ENCODE results near the gene DMBX1. TPM values are rescaled to one million over a fixed set of nuclear protein-coding genes. Genes with fewer than 3 reads are reported as not detected.

The DMBX1 gene
- polyA plus RNA-seq, 4 donors: 0.01 TPM; not detected in 3

- Histone ChIP-seq H3K4me3 (ENCODE audit: low read depth in 1 of 3, low read length in 3 of 3) (no peak overlapping the region), H3K9me3 (ENCODE audit: control insufficient read depth in 2 of 2, insufficient read depth in 1 of 2, low read depth in 1 of 2, low read length in 1 of 2) (no peaks in the 10 kb centered on the region), H3K36me3 (ENCODE audit: control insufficient read depth in 3 of 3, insufficient read depth in 2 of 3, low read depth in 1 of 3, low read length in 3 of 3) (no peaks in the 10 kb centered on the region), H3K27ac (ENCODE audit: low read depth in 1 of 3, low read length in 2 of 3) (no peak overlapping the region), H3K4me1 (ENCODE audit: control insufficient read depth in 3 of 3, insufficient read depth in 2 of 3, low read depth in 1 of 3, low read length in 2 of 3) (no peaks in the 10 kb centered on the region), H3K27me3 (ENCODE audit: control insufficient read depth in 3 of 3, insufficient read depth in 3 of 3, low read length in 3 of 3) (peaks cover 0 to 14% (median 0%) of the 10 kb centered on the region in 3 donors)
- FAIRE-seq (no peak), DNase-seq (no peak)
- 71 to 77% (median 77%) methylated on average over 8 of the region's 8 CpGs for WGBS, 3 donors
Observed at GRCh38 chr1:46510998-46511365, 21.3 kb downstream of the DMBX1 start.

DNA sequence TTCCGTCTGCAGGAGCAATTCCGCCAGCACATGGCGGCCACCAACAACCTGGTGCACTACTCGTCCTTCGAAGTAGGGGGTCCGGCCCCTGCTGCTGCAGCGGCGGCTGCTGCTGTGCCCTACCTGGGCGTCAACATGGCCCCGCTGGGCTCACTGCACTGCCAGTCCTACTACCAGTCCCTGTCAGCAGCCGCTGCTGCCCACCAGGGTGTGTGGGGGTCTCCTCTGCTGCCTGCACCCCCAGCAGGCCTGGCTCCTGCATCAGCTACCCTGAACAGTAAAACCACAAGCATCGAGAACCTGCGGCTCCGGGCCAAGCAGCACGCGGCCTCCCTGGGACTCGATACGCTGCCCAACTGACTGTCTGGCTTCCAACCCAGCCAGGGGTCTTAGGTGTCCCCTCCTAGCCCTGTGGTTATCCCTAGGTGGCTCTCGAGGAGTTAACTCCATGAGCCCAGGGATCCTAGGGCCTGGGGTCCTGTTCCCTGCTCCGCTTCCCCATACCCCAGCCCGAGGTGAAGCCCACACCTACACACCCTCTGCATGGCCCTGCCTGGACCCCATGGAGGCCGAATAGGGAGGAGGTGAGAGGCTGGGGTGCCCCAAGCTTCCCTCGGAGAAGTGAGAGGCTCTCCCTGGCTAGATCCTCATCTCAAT lies 22.6 kb downstream of the DMBX1 start:
- DNase-seq (no peak), FAIRE-seq (no peak)
- Histone ChIP-seq H3K9me3 (ENCODE audit: control insufficient read depth in 2 of 2, insufficient read depth in 1 of 2, low read depth in 1 of 2, low read length in 1 of 2) (no peaks in the 10 kb centered on the region), H3K36me3 (ENCODE audit: control insufficient read depth in 3 of 3, insufficient read depth in 2 of 3, low read depth in 1 of 3, low read length in 3 of 3) (no peaks in the 10 kb centered on the region), H3K4me1 (ENCODE audit: control insufficient read depth in 3 of 3, insufficient read depth in 2 of 3, low read depth in 1 of 3, low read length in 2 of 3) (peaks cover 0 to 7% (median 0%) of the 10 kb centered on the region in 3 donors), H3K27me3 (ENCODE audit: control insufficient read depth in 3 of 3, insufficient read depth in 3 of 3, low read length in 3 of 3) (peaks cover 0 to 10% (median 0%) of the 10 kb centered on the region in 3 donors), H3K27ac (ENCODE audit: low read depth in 1 of 3, low read length in 2 of 3) (no peak overlapping the region), H3K4me3 (ENCODE audit: low read depth in 1 of 3, low read length in 3 of 3) (no peak overlapping the region)
- WGBS, 3 donors: 82 to 90% (median 87%) methylated on average over 22 to 23 of the region's 23 CpGs

- DNase-seq (no peak), FAIRE-seq (no peak)
- no peaks in the 10 kb centered on the region for H3K36me3 ChIP-seq (ENCODE audit: control insufficient read depth in 3 of 3, insufficient read depth in 2 of 3, low read depth in 1 of 3, low read length in 3 of 3)
- no peak overlapping the region for H3K4me3 ChIP-seq (ENCODE audit: low read depth in 1 of 3, low read length in 3 of 3)
- WGBS, 3 donors: 45 to 86% (median 75%) methylated on average over 6 of the region's 6 CpGs
- peaks cover 0 to 12% (median 0%) of the 10 kb centered on the region in 3 donors for H3K4me1 ChIP-seq (ENCODE audit: control insufficient read depth in 3 of 3, insufficient read depth in 2 of 3, low read depth in 1 of 3, low read length in 2 of 3)
- H3K27me3 ChIP-seq (ENCODE audit: control insufficient read depth in 3 of 3, insufficient read depth in 3 of 3, low read length in 3 of 3): peaks cover 0 to 10% (median 0%) of the 10 kb centered on the region in 3 donors
- no peaks in the 10 kb centered on the region for H3K9me3 ChIP-seq (ENCODE audit: control insufficient read depth in 2 of 2, insufficient read depth in 1 of 2, low read depth in 1 of 2, low read length in 1 of 2)
- no peak overlapping the region for H3K27ac ChIP-seq (ENCODE audit: low read depth in 1 of 3, low read length in 2 of 3)
Observed at GRCh38 chr1:46512792-46513190, 23.2 kb downstream of the DMBX1 start.

GRCh38 chr1:46513536-46513935 lies 23.9 kb downstream of the DMBX1 start:
- WGBS, 3 donors: 63 to 72% (median 72%) methylated on average over 5 of the region's 5 CpGs
- H3K36me3 ChIP-seq (ENCODE audit: control insufficient read depth in 3 of 3, insufficient read depth in 2 of 3, low read depth in 1 of 3, low read length in 3 of 3): no peaks in the 10 kb centered on the region
- H3K27me3 ChIP-seq (ENCODE audit: control insufficient read depth in 3 of 3, insufficient read depth in 3 of 3, low read length in 3 of 3): peaks cover 0 to 10% (median 0%) of the 10 kb centered on the region in 3 donors

GRCh38 chr1:46515576-46515975 lies 25.9 kb downstream of the DMBX1 start:
- Histone ChIP-seq H3K4me3 (ENCODE audit: low read depth in 1 of 3, low read length in 3 of 3) (no peak overlapping the region), H3K27ac (ENCODE audit: low read depth in 1 of 3, low read length in 2 of 3) (no peak overlapping the region), H3K9me3 (ENCODE audit: control insufficient read depth in 2 of 2, insufficient read depth in 1 of 2, low read depth in 1 of 2, low read length in 1 of 2) (no peaks in the 10 kb centered on the region), H3K36me3 (ENCODE audit: control insufficient read depth in 3 of 3, insufficient read depth in 2 of 3, low read depth in 1 of 3, low read length in 3 of 3) (no peaks in the 10 kb centered on the region), H3K4me1 (ENCODE audit: control insufficient read depth in 3 of 3, insufficient read depth in 2 of 3, low read depth in 1 of 3, low read length in 2 of 3) (peaks cover 0 to 18% (median 0%) of the 10 kb centered on the region in 3 donors), H3K27me3 (ENCODE audit: control insufficient read depth in 3 of 3, insufficient read depth in 3 of 3, low read length in 3 of 3) (peaks cover 0 to 10% (median 0%) of the 10 kb centered on the region in 3 donors)
- DNase-seq: no peak
- 90 to 94% (median 92%) methylated on average over 6 of the region's 6 CpGs for WGBS, 3 donors
- FAIRE-seq: no peak

More at GRCh38 chr1:46513536-46513935, 23.9 kb downstream of the DMBX1 start:
- Histone ChIP-seq H3K4me1 (ENCODE audit: control insufficient read depth in 3 of 3, insufficient read depth in 2 of 3, low read depth in 1 of 3, low read length in 2 of 3) (peaks cover 0 to 18% (median 0%) of the 10 kb centered on the region in 3 donors), H3K4me3 (ENCODE audit: low read depth in 1 of 3, low read length in 3 of 3) (no peak overlapping the region), H3K27ac (ENCODE audit: low read depth in 1 of 3, low read length in 2 of 3) (no peak overlapping the region), H3K9me3 (ENCODE audit: control insufficient read depth in 2 of 2, insufficient read depth in 1 of 2, low read depth in 1 of 2, low read length in 1 of 2) (no peaks in the 10 kb centered on the region)
- DNase-seq (no peak), FAIRE-seq (no peak)

GRCh38 chr1:46516200-46516950 lies 26.7 kb downstream of the DMBX1 start:
- DNase-seq: no peak
- Histone ChIP-seq H3K27ac (ENCODE audit: low read depth in 1 of 3, low read length in 2 of 3) (peak overlapping the region in 1 of 3 donors; percentile 78), H3K27me3 (ENCODE audit: control insufficient read depth in 3 of 3, insufficient read depth in 3 of 3, low read length in 3 of 3) (peaks cover 0 to 10% (median 0%) of the 10 kb centered on the region in 3 donors), H3K9me3 (ENCODE audit: control insufficient read depth in 2 of 2, insufficient read depth in 1 of 2, low read depth in 1 of 2, low read length in 1 of 2) (no peaks in the 10 kb centered on the region), H3K4me1 (ENCODE audit: control insufficient read depth in 3 of 3, insufficient read depth in 2 of 3, low read depth in 1 of 3, low read length in 2 of 3) (peaks cover 0 to 18% (median 0%) of the 10 kb centered on the region in 3 donors), H3K4me3 (ENCODE audit: low read depth in 1 of 3, low read length in 3 of 3) (no peak overlapping the region), H3K36me3 (ENCODE audit: control insufficient read depth in 3 of 3, insufficient read depth in 2 of 3, low read depth in 1 of 3, low read length in 3 of 3) (no peaks in the 10 kb centered on the region)
- no peak for FAIRE-seq
- 23 to 46% (median 44%) methylated on average over 12 of the region's 12 CpGs for WGBS, 3 donors

GRCh38 chr1:46517010-46517600 lies 27.5 kb downstream of the DMBX1 start:
- WGBS, 3 donors: 1 to 7% (median 2%) methylated on average over 10 of the region's 10 CpGs
- Histone ChIP-seq H3K4me1 (ENCODE audit: control insufficient read depth in 3 of 3, insufficient read depth in 2 of 3, low read depth in 1 of 3, low read length in 2 of 3) (peaks cover 0 to 18% (median 0%) of the 10 kb centered on the region in 3 donors), H3K36me3 (ENCODE audit: control insufficient read depth in 3 of 3, insufficient read depth in 2 of 3, low read depth in 1 of 3, low read length in 3 of 3) (no peaks in the 10 kb centered on the region), H3K27ac (ENCODE audit: low read depth in 1 of 3, low read length in 2 of 3) (peak overlapping the region in 1 of 3 donors; percentile 78), H3K4me3 (ENCODE audit: low read depth in 1 of 3, low read length in 3 of 3) (no peak overlapping the region), H3K9me3 (ENCODE audit: control insufficient read depth in 2 of 2, insufficient read depth in 1 of 2, low read depth in 1 of 2, low read length in 1 of 2) (no peaks in the 10 kb centered on the region), H3K27me3 (ENCODE audit: control insufficient read depth in 3 of 3, insufficient read depth in 3 of 3, low read length in 3 of 3) (peaks cover 0 to 10% (median 0%) of the 10 kb centered on the region in 3 donors)
- DNase-seq (peak; percentile 55 to 91), FAIRE-seq (no peak)

DNA sequence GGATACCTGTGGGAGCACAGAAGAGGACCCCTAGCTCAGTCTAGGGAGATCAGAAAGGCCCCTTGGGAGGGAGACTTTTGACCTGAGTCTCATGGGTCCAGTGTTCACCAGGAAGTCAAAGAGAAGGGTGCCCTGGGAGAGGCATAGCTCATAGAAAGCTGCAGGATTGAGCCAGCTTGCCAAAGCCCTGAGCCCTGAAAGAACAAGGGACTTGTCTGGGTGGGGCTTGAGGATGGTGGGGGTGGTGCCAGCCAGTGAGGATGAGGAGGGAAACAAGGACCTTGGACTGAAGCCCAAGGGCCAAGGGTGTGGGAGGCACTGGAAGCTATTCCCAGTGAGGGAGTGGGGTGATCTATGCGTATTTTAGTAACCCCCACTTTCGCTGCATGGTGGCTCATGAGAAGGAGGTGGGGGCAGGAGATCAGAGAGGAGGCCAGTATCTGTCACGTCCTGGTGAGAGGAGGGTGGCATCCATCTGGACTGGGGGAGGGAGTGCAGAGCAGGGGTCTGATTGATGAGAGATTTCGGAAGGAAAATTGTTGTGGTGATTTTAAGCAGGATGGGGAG lies 28.4 kb downstream of the DMBX1 start:
- peaks cover 0 to 18% (median 2%) of the 10 kb centered on the region in 3 donors for H3K4me1 ChIP-seq (ENCODE audit: control insufficient read depth in 3 of 3, insufficient read depth in 2 of 3, low read depth in 1 of 3, low read length in 2 of 3)
- no peaks in the 10 kb centered on the region for H3K36me3 ChIP-seq (ENCODE audit: control insufficient read depth in 3 of 3, insufficient read depth in 2 of 3, low read depth in 1 of 3, low read length in 3 of 3)
- H3K9me3 ChIP-seq (ENCODE audit: control insufficient read depth in 2 of 2, insufficient read depth in 1 of 2, low read depth in 1 of 2, low read length in 1 of 2): no peaks in the 10 kb centered on the region
- H3K27me3 ChIP-seq (ENCODE audit: control insufficient read depth in 3 of 3, insufficient read depth in 3 of 3, low read length in 3 of 3): peaks cover 0 to 14% (median 0%) of the 10 kb centered on the region in 3 donors
- H3K4me3 ChIP-seq (ENCODE audit: low read depth in 1 of 3, low read length in 3 of 3): no peak overlapping the region
- WGBS, 3 donors: 30 to 42% (median 40%) methylated on average over 4 of the region's 4 CpGs
- DNase-seq (peak; percentile 48 to 86), FAIRE-seq (no peak)
- peak overlapping the region in 2 of 3 donors; percentile 39 to 78 for H3K27ac ChIP-seq (ENCODE audit: low read depth in 1 of 3, low read length in 2 of 3)

All from small intestine (tissue), 7 donors.